Epithelial cell of esophagus (primary cell): ENCODE measurements around the gene ARAP1.

Experiments used
- DNase-seq: peaks from one replicate; pipeline ENCODE4 v3.0.0; 2010; ENCODE audit warnings: low read depth
- H3K4me3 ChIP-seq: 2 replicates; pipeline ENCODE4 v1.5.1; 2011; ENCODE audit warnings: mild to moderate bottlenecking, low read length, control low read depth
- CTCF ChIP-seq: IDR thresholded peaks from 2 replicates; pipeline ENCODE4 v1.5.1; 2011; ENCODE audit warnings: low read depth, mild to moderate bottlenecking, low read length, control low read depth, inconsistent platforms; ENCODE audit not compliant: insufficient read depth; ENCODE audit errors: missing control alignments

The ARAP1 gene

GRCh38 chr11:72747289-72747855 lies 4.8 kb downstream of the ARAP1 start:
- TF ChIP-seq CTCF: no peak
- no peak for DNase-seq
- no peak overlapping the region for H3K4me3 ChIP-seq

GRCh38 chr11:72746821-72747220 lies 5.4 kb downstream of the ARAP1 start:
- TF ChIP-seq CTCF: no peak
- H3K4me3 ChIP-seq: no peak overlapping the region
- no peak for DNase-seq

DNA sequence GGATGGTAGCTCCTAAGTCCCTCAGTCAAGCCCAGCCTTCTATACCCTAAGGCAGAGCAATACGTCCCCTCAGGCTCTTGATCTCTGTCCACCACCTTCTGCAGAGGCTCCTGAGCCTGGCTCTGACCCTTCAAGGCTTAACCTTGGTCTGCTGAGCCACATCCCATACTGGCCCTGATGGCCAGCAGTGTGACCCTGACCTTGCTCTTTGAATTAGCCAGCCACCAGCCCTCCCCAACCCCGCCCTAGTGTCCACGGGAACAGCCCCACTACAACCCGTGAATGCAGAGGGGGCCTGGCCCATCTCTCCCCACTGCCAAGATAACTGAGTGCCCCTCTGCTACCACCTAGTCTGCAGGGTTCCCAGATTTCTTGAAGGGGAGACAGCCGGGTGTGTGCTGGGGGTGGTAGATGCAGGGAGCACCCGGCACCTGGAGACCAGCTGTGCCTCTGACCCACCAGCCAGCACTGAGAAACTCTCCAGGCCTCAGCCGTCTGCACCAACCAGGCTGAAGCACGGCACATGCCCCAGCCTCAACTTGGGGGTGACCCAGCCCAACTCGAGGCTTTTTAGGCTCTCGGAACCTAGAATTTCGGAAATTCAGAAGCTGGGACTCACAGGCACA lies 6.2 kb downstream of the ARAP1 start:
- DNase-seq: no peak
- no peak for TF ChIP-seq CTCF
- no peak overlapping the region for H3K4me3 ChIP-seq

- no peak for DNase-seq
- no peak overlapping the region for H3K4me3 ChIP-seq
- TF ChIP-seq CTCF: no peak
These were observed 6.7 kb downstream of the ARAP1 start for GRCh38 chr11:72745511-72745910.

DNA sequence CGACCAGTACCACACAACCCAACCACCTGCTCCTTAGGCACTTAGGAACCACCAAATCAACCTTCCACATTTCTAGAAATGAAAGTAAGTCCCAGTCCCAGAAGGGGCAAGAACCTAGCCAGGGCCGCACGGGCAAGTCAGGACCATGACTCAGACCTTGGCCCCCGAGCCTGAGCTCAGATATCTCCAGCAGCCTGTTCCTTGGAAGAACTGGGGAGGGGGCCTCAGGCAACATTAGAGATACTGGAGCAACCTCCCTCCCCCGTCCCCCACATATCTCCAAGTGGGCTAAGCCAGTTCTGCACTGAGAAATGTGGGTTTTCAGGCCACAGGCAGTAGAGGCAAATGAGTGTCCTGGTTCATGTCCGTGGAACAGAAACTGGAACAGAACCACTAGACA lies 7.7 kb downstream of the ARAP1 start:
- TF ChIP-seq CTCF: no peak
- no peak for DNase-seq

GRCh38 chr11:72743321-72744221 lies 8.6 kb downstream of the ARAP1 start:
- no peak for TF ChIP-seq CTCF
- no peak overlapping the region for H3K4me3 ChIP-seq
- no peak for DNase-seq

More for the DNA sequence above, 7.7 kb downstream of the ARAP1 start:
- H3K4me3 ChIP-seq: no peak overlapping the region
